Esophagus squamous epithelium (tissue), 5 donors: Measurements from ENCODE around the gene MYL10. TPM values are rescaled to one million over a fixed set of nuclear protein-coding genes. Genes with fewer than 3 reads are reported as not detected.

ENCODE experiments used
- DNase-seq: peaks from one replicate; lab custom pipeline; 2025; lab: John Stamatoyannopoulos, UW
- H3K27ac ChIP-seq, 4 donors: fragments of 200-600 bp; sonication (generic); one replicate each; pipeline ENCODE4 v1.5.1; 2016 to 2019; ENCODE audit warnings: mild to moderate bottlenecking in 1 of 4
- H3K27me3 ChIP-seq, 4 donors: fragments of 200-600 bp; sonication (generic); 1 replicate in 3 of 4; 2 replicates in 1 of 4; pipeline versions ENCODE4 v1.5.1 to v1.6.0; 2017 to 2021; ENCODE audit warnings: antibody characterized with exemption in 1 of 4
- H3K36me3 ChIP-seq, 3 donors: fragments of 200-600 bp; sonication (generic); one replicate each; pipeline ENCODE4 v1.5.1; 2016 to 2019
- H3K4me1 ChIP-seq, 3 donors: fragments of 200-600 bp; sonication (generic); one replicate each; pipeline ENCODE4 v1.5.1; 2017 to 2019
- H3K4me3 ChIP-seq, 4 donors: fragments of 200-600 bp; sonication (generic); 1 replicate in 3 of 4; 2 replicates in 1 of 4; pipeline ENCODE4 v1.5.1; 2016 to 2019; ENCODE audit warnings: mild to moderate bottlenecking in 2 of 4, moderate library complexity in 1 of 4
- H3K9me3 ChIP-seq, 3 donors: fragments of 200-600 bp; sonication (generic); one replicate each; pipeline ENCODE4 v1.5.1; 2016 to 2019
- POLR2A ChIP-seq, 4 donors: fragments of 450-650 bp; IDR thresholded peaks; one replicate each; pipeline ENCODE4 v1.6.1; 2017; ENCODE audit warnings: antibody characterized with exemption in 4 of 4, mild to moderate bottlenecking in 4 of 4, moderate library complexity in 3 of 4
- WGBS, 2 donors: methylation state at CpG; one replicate each; pipeline ENCODE4 v1.1.5; 2018; 5-methylcytosine and 5-hydroxymethylcytosine counted together
- intact Hi-C: fragments of 100-400 bp; cut with DNase I; formaldehyde crosslinking; loops from one replicate; pipeline ENCODE4 v1.15.0; 2022
- total RNA-seq, 4 donors: library from RNA; depleted of rRNA; stranded (reverse); fragments of >200 nt; gene quantifications; one replicate each; pipeline ENCODE4 v1.1.0, GENCODE V29; 2016
- TF ChIP-seq, protein P1 (sequence below), 6 experiments: fragments of 450-650 bp in 4 of 6; fragments of 200-600 bp in 2 of 6; sonication (generic) in 2 of 6; IDR thresholded peaks; one replicate each; pipeline ENCODE4 v1.5.1; 2016 to 2019; ENCODE audit warnings: antibody characterized with exemption in 6 of 6, mild to moderate bottlenecking in 4 of 6, moderate library complexity in 4 of 6
- donor health status: DM: yes; HTN: yes; CAD: no.

The MYL10 gene
- total RNA-seq, 4 donors from 2014 or later = not detected

DNA sequence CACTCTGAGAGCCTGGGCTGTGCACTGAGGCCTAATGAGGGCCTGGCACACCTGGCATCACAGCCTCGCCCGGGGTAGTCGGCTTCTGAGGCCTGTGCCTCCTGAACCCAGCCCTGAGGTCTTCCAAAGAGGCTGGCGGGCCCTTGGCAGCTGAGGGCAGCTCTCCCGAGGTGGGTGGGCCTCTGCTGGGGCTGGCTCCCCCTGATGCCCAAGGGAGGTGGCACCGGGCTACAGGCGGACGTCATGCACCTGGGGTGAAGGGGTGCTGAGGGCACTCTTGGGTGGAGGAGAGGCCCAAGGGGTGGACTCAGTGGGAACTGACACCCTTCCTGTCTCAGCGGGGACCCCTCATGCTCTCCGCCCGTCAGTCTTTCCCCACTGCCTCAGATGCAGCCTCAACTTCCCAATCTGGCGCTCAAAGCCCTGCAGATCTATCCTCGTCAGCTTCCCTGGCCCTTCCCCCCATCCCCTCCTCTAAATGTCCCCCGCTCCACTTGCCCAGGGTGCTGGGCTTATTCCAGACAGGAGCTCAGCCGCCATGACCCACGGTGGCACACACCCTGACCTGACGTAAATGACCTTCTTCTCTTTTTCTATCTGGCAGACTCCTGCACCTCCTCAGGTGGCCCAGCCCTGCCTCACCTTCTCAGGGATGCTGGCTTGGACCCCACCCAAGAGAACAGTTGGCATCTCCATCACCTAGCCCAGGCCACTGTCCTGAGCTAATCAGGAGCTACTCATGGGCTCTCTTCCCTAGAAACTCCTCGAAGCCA lies 38.2 kb downstream of the MYL10 start:
- DNase-seq = no peak
- intact Hi-C loops = no loop called here
- H3K27me3 ChIP-seq = peaks cover 0 to 53% (median 0%) of the 10 kb centered on the region in 4 donors
- peaks cover 0 to 11% (median 0%) of the 10 kb centered on the region in 3 donors for H3K4me1 ChIP-seq
- no peak overlapping the region for H3K4me3 ChIP-seq
- H3K9me3 ChIP-seq = no peaks in the 10 kb centered on the region
- H3K27ac ChIP-seq = no peak overlapping the region
- WGBS, 2 donors = 69 to 71% methylated on average over 6 to 7 of the region's 18 CpGs
- TF ChIP-seq POLR2A (IDR thresholded peaks at IDR 0.05) = no peak
- TF ChIP-seq, protein P1, sequence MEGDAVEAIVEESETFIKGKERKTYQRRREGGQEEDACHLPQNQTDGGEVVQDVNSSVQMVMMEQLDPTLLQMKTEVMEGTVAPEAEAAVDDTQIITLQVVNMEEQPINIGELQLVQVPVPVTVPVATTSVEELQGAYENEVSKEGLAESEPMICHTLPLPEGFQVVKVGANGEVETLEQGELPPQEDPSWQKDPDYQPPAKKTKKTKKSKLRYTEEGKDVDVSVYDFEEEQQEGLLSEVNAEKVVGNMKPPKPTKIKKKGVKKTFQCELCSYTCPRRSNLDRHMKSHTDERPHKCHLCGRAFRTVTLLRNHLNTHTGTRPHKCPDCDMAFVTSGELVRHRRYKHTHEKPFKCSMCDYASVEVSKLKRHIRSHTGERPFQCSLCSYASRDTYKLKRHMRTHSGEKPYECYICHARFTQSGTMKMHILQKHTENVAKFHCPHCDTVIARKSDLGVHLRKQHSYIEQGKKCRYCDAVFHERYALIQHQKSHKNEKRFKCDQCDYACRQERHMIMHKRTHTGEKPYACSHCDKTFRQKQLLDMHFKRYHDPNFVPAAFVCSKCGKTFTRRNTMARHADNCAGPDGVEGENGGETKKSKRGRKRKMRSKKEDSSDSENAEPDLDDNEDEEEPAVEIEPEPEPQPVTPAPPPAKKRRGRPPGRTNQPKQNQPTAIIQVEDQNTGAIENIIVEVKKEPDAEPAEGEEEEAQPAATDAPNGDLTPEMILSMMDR (IDR thresholded peaks at IDR 0.05) = no peak
- H3K36me3 ChIP-seq = no peaks in the 10 kb centered on the region

DNA sequence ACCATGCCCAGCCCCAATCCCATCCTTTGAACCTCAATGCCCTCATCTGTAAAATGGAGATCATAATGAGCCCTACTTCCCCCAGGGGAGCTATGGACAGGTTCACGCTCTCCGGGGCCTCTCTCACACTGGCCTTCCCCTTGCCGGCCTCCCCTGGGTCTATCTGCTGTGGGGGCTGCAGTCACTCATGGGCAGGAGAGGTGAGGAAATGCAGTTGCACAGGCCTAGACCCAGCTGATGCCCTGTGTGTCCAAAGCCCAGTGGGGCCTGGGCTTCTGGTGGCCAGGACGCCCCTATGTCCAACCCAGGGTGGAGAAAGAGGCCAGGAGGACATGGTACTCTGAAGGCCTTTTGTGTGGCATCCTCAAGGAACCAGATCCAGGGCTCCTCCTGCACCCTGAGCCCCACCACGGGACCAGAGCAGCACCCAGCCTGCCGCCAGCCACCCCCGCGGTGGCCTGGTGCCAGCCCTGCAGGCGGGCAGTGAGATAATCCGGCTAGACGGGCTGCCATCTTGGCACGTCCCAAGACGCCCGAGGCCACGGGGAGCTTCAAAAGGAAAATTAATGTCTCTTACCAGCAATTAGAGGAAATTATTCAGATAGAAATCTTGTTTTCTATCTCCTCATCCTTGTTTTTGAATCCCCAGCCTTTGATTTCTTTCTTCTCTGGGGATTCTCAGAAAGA lies 39.0 kb downstream of the MYL10 start:
- 29 to 71% methylated on average over 10 to 14 of the region's 15 CpGs for WGBS, 2 donors
- Histone ChIP-seq H3K36me3 (no peaks in the 10 kb centered on the region), H3K27me3 (peaks cover 0 to 46% (median 0%) of the 10 kb centered on the region in 4 donors), H3K4me1 (peaks cover 0 to 11% (median 0%) of the 10 kb centered on the region in 3 donors), H3K4me3 (no peak overlapping the region), H3K9me3 (no peaks in the 10 kb centered on the region), H3K27ac (no peak overlapping the region)
- intact Hi-C loops = no loop called here
- no peak for DNase-seq
- TF ChIP-seq POLR2A (IDR thresholded peaks at IDR 0.05) = no peak
- TF ChIP-seq, protein P1 (IDR thresholded peaks at IDR 0.05) = no peak

DNA sequence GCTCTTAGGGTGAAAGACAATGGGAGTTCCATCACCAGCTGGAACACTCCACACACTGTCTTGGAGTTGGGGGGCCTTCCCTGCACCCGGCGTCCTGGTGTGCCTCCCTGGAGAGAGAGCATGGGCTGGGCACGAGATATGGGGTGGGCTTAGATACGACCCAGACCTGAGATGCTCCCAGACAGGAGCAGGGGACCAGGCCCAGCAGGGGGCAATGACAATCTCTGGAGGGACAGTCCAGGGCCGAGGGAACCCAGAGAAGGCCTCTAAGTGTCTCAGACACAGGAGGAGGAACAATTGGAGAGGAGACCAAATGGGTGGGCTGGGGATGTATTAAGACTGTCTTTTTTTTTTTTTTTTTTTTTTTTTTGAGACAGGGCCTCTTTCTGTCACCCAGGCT lies 40.0 kb downstream of the MYL10 start:
- H3K9me3 ChIP-seq = no peaks in the 10 kb centered on the region
- WGBS, 2 donors = 89 to 91% methylated on average over 5 of the region's 5 CpGs
- TF ChIP-seq POLR2A (IDR thresholded peaks at IDR 0.05) = no peak
- TF ChIP-seq, protein P1 (IDR thresholded peaks at IDR 0.05) = no peak
- no peak overlapping the region for H3K27ac ChIP-seq
- peaks cover 0 to 11% (median 0%) of the 10 kb centered on the region in 3 donors for H3K4me1 ChIP-seq
- no peak for DNase-seq
- intact Hi-C loops = no loop called here
- peaks cover 0 to 44% (median 0%) of the 10 kb centered on the region in 4 donors for H3K27me3 ChIP-seq
- H3K4me3 ChIP-seq = no peak overlapping the region
- no peaks in the 10 kb centered on the region for H3K36me3 ChIP-seq

- no peaks in the 10 kb centered on the region for H3K36me3 ChIP-seq
Measured at GRCh38 chr7:101588131-101588935, 40.8 kb downstream of the MYL10 start.

More at GRCh38 chr7:101588131-101588935, 40.8 kb downstream of the MYL10 start:
- H3K27me3 ChIP-seq = peaks cover 0 to 40% (median 0%) of the 10 kb centered on the region in 4 donors
- H3K9me3 ChIP-seq = no peaks in the 10 kb centered on the region
- 77 to 78% methylated on average over 9 of the region's 9 CpGs for WGBS, 2 donors
- no peak overlapping the region for H3K4me3 ChIP-seq
- intact Hi-C loops = no loop called here
- peaks cover 0 to 11% (median 0%) of the 10 kb centered on the region in 3 donors for H3K4me1 ChIP-seq
- DNase-seq = no peak
- no peak for TF ChIP-seq POLR2A (IDR thresholded peaks at IDR 0.05)
- TF ChIP-seq, protein P1 (IDR thresholded peaks at IDR 0.05) = no peak
- H3K27ac ChIP-seq = no peak overlapping the region
